Epithelial cell of proximal tubule (primary cell): ENCODE data around the gene LRP1. TPM values are rescaled to one million over a fixed set of nuclear protein-coding genes. Genes with fewer than 3 reads are reported as not detected.

Experiments used
- DNase-seq: peaks from one replicate; pipeline ENCODE4 v3.0.0-alpha.2; 2011; ENCODE audit warnings: low read depth
- H3K4me3 ChIP-seq: 2 replicates; pipeline ENCODE4 v1.5.1; 2011; ENCODE audit warnings: low read depth, mild to moderate bottlenecking, low read length
- CTCF ChIP-seq: conservative IDR thresholded peaks from 2 replicates; pipeline ENCODE4 v1.5.1; 2012; ENCODE audit warnings: low read depth, mild to moderate bottlenecking, low read length
- total RNA-seq: library from RNA; depleted of rRNA; stranded (reverse); fragments of >200 nt; gene quantifications from 2 replicates; pipeline ENCODE4 v1.2.3, GENCODE V29; 2015

The LRP1 gene
- total RNA-seq, 1 donor from 2014 or later: 8.9 TPM

GRCh38 chr12:57194253-57194652 is 66.0 kb downstream of the LRP1 start:
- no peak for TF ChIP-seq CTCF
- H3K4me3 ChIP-seq: no peak overlapping the region
- DNase-seq: no peak

- TF ChIP-seq CTCF: no peak
- H3K4me3 ChIP-seq: no peak overlapping the region
- no peak for DNase-seq
These were observed 66.9 kb downstream of the LRP1 start for GRCh38 chr12:57195186-57195585.

GRCh38 chr12:57195611-57196371 is 67.5 kb downstream of the LRP1 start:
- DNase-seq: no peak
- no peak for TF ChIP-seq CTCF

GRCh38 chr12:57196439-57196838 is 68.2 kb downstream of the LRP1 start:
- no peak for DNase-seq
- TF ChIP-seq CTCF: no peak
- H3K4me3 ChIP-seq: no peak overlapping the region

More at GRCh38 chr12:57195611-57196371, 67.5 kb downstream of the LRP1 start:
- no peak overlapping the region for H3K4me3 ChIP-seq

- no peak for TF ChIP-seq CTCF
- no peak overlapping the region for H3K4me3 ChIP-seq
- DNase-seq: no peak
These were observed 68.7 kb downstream of the LRP1 start for GRCh38 chr12:57196956-57197355.

- DNase-seq: no peak
- no peak for TF ChIP-seq CTCF
- H3K4me3 ChIP-seq: no peak overlapping the region
These were observed 70.0 kb downstream of the LRP1 start for GRCh38 chr12:57198329-57198728.

- DNase-seq: no peak
- H3K4me3 ChIP-seq: no peak overlapping the region
- no peak for TF ChIP-seq CTCF
These were observed 70.9 kb downstream of the LRP1 start for GRCh38 chr12:57199191-57199590.
